NCI-H1048 (cell line): ENCODE data around the gene MEPE.

ENCODE experiments used
- DNase-seq: peaks from one replicate; lab custom pipeline; 2025; lab: John Stamatoyannopoulos, UW

The MEPE gene, protein sequence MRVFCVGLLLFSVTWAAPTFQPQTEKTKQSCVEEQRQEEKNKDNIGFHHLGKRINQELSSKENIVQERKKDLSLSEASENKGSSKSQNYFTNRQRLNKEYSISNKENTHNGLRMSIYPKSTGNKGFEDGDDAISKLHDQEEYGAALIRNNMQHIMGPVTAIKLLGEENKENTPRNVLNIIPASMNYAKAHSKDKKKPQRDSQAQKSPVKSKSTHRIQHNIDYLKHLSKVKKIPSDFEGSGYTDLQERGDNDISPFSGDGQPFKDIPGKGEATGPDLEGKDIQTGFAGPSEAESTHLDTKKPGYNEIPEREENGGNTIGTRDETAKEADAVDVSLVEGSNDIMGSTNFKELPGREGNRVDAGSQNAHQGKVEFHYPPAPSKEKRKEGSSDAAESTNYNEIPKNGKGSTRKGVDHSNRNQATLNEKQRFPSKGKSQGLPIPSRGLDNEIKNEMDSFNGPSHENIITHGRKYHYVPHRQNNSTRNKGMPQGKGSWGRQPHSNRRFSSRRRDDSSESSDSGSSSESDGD

DNA sequence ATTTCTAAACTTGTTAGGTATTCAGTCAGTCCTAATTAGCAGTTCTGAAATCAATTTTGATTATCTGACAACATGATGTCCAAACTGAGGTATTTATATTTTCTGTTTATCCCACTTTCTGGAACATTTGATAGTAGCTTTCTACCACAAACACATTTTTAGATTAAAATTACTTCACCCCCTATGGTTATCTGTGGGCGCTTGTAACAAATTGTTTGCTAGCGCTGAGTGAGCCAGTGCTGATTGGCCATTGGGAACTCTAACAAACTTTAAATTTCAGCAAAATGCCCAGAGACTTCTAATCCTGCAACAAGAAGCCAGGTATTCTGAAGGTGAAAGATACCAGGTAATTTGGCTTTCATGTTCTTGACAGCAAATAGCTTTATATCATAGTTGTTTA lies at the start of gene MEPE:
MEPE (plus strand) TSS at position 301 of the 400 bp plus-strand sequence. CDS start 1,746 bp downstream, outside the sequence.
- DNase-seq = no peak

GRCh38 chr4:87783781-87784180 lies 49.0 kb upstream of the MEPE start:
- no peak for DNase-seq

GRCh38 chr4:87785731-87786509 lies 46.8 kb upstream of the MEPE start:
- no peak for DNase-seq

GRCh38 chr4:87799301-87800113 lies 33.3 kb upstream of the MEPE start, which contains the start of gene IBSP:
Gene IBSP (plus strand): TSS chr4:87799554. CDS start chr4:87802362, 2,808 bp downstream.
- DNase-seq = no peak

- DNase-seq = no peak
Measured at GRCh38 chr4:87802858-87803257, 29.9 kb upstream of the MEPE start.

DNA sequence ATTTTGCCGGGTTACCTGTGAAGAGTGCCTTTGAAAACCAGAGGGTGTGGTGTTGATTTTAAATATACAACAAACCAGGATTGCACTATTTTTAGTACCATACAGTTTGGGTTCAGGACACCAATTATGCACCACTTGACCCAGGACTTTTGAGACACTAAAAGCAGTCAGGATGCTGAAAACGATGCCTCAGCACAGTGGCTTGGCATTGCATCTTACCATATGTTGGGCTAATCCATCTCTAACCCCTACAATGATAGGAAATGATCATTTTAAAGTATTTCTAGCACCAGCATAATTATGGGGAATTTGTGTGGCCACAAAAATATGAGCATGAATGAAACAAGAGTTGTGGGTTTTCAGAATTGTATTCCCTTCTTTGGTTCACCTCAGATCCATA lies 29.3 kb upstream of the MEPE start:
- DNase-seq = no peak

GRCh38 chr4:87804871-87805270 lies 27.9 kb upstream of the MEPE start:
- DNase-seq = no peak

DNA sequence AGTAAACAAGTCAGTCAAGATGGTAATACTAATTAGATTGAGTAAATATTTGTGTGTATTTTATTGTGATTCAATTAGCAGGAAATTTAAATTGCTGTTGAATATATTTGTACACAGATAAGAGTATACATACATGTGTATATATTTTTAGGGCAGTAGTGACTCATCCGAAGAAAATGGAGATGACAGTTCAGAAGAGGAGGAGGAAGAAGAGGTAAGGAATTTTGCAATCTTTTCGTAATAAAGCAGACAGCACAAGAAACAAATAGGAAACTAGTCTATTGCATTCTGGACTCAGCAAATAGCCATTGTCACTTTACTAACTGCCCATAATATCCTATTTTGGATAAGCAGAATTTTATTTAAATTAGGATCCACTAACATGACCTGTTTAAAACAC lies 26.8 kb upstream of the MEPE start:
- DNase-seq = no peak

DNA sequence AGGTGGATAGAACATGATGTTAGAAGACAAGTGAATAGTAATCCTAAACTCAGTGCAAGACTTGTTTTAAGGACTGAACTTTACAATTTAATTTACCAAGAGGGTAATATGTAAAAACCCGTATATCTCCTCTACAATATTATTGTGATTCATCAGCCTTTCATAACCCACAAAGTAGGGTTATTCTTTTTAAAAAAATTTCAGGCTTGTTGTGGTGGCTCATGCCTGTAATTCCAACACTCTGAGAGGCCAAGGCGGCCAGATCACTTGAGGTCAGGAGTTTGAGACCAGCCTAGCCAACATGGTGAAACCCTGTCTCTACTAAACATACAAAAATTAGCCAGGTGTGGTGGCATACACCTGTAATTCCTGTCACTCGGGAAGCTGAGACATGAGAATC lies 26.2 kb upstream of the MEPE start:
- DNase-seq = no peak

GRCh38 chr4:87807402-87807801 lies 25.4 kb upstream of the MEPE start:
- DNase-seq = no peak

- DNase-seq = no peak
Measured at GRCh38 chr4:87811977-87812376, 20.8 kb upstream of the MEPE start.

- no peak for DNase-seq
Measured at GRCh38 chr4:87819281-87819919, 13.4 kb upstream of the MEPE start.

GRCh38 chr4:87823200-87823599 lies 9.6 kb upstream of the MEPE start:
- DNase-seq = no peak

GRCh38 chr4:87823724-87824123 lies 9.0 kb upstream of the MEPE start:
- DNase-seq = no peak

DNA sequence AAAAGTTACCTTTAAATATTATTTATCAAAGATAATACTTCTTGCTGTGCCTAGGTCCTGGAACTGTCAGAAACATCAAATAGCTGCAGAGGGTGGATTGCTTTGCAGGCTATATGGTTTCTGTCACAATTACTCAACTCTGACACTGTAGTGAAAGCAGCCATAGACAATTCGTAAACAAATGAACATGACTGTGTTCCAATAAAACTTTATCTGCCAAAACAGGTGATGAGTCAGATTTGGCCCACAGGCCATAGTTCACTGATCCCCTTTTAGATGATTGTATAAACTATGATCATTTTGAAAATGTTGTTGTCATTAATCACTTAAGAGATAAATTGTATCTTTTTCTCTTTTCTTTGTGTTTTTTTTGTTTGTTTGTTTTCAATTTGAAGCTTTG lies 8.4 kb upstream of the MEPE start:
- no peak for DNase-seq

GRCh38 chr4:87834401-87834800 lies 1.6 kb downstream of the MEPE start:
- DNase-seq = no peak

GRCh38 chr4:87835197-87835596 lies 2.4 kb downstream of the MEPE start:
- DNase-seq = no peak

DNA sequence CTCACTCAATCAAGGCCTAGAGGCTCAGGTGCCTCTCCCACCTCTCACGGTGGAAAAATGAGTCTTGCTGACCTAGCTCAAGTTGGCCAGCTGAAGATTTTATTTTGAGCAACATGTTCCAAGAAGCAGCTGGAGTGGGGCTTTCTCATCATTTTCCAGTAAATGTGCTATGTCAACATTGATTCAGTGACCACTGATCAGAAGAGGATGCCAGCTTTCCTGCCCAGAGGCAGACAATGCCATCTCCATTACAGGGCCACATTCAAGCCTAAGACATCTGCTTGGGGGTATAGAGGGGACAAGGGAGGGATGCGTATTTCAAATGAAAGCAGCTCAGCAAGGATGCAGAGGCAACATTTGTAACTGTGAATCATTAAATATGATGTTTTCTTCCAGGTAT lies 3.0 kb downstream of the MEPE start:
- DNase-seq = no peak

- DNase-seq = no peak
Measured at GRCh38 chr4:87838205-87838604, 5.4 kb downstream of the MEPE start.

DNA sequence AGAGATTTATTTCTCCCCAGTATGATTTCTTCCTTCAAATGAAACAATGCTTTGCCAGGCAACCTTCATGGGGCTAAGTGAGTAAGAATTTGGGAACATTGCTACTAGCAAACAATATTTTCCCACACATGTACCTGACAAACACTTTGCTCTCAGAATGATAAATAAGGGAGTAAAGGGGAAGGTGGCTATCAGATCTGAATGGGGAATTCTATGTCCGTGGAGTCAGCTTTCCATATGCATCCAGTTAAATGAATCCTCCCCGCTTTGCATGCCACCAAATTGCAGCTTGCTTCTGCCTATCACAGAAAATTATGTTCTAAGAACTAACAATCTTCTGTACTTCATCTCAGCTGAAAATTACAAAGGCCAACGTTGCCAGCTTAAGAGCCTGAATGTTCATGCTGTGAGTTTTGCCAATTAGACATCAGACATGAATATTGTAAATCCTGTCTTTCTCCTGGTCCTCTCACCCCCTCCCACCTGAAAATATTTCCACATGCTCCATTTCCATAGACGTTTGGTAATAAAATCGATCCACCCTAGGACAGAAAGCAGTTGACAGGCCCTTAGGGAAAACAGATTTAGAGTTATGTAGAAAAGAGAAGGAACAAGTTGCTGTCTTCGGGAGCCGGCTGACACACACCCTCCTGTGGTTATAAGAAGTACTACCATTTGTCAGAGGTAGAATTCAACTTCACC lies 6.3 kb downstream of the MEPE start:
- DNase-seq = no peak

GRCh38 chr4:87839592-87839946 lies 6.8 kb downstream of the MEPE start:
- DNase-seq = no peak
